Measurements from ENCODE around the gene TFDP2.

Gene TFDP2

DNA sequence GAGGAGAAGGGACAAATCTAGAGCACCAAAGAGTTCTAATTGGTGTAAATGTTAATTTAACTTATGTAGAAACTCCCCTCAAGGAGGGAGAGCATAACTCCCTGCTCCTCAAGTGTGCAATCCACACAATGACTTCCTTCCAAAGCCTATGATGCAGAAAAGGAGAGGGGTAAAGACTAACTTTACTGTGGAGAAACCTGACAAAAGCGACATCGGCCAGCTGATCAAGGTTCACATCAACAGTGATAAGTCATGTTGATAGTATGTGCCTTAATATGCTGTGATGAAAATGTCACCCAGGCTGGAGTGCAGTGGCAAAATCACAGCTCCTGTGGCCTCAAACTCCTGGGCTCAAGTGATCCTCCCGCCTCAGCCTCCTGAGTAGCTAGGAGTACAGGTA, 76.5 kb downstream of the TFDP2 start:
- no peak for DNase-seq (ENCODE audit: low read depth in 2 of 2)

DNA sequence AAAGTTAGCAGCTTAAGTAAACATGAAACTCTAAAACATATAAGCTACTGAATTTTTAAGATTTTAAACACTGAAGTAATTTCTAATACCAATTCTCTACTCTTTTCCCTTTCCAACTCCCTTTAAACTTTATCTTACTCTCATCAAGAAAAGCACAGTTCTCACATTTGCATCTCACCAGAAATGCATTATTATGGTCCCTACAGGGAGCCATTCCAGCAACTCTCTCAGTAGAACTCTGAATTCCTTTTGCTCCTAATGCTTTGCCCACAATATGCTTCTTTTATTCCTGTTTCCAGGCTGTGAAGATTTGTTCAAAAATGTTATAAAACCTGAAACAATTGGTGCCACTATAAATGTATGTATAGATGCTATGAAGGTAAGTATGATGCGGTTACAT, 83.4 kb downstream of the TFDP2 start:
- no peak for DNase-seq (ENCODE audit: low read depth in 2 of 2)

DNA sequence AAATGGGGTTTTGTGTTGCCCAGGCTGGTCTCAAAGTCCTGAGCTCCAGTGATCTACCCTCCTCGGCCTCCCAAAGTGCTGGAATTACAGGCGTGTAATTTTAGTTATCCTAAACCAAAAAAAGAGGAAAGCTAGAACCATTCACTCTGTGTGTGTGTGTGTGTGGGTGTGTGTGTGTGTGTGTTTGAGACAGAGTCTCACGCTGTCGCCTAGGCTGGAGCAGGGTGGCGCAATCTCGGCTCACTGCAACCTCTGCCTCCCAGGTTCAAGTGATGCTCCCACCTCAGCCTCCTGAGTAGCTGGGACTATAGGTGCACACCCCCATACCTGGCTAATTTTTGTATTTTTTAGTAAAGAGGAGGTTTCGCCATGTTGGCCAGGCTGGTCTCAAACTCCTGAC, 84.0 kb downstream of the TFDP2 start:
- no peak for DNase-seq (ENCODE audit: low read depth in 2 of 2)

- DNase-seq (ENCODE audit: low read depth in 2 of 2): no peak
Observed at GRCh38 chr3:142064454-142064853, 84.9 kb downstream of the TFDP2 start.

GRCh38 chr3:142057331-142057725, 92.0 kb downstream of the TFDP2 start:
- no peak for DNase-seq (ENCODE audit: low read depth in 2 of 2)

- DNase-seq (ENCODE audit: low read depth in 2 of 2): no peak
Observed at GRCh38 chr3:142056656-142057330, 92.6 kb downstream of the TFDP2 start.

DNA sequence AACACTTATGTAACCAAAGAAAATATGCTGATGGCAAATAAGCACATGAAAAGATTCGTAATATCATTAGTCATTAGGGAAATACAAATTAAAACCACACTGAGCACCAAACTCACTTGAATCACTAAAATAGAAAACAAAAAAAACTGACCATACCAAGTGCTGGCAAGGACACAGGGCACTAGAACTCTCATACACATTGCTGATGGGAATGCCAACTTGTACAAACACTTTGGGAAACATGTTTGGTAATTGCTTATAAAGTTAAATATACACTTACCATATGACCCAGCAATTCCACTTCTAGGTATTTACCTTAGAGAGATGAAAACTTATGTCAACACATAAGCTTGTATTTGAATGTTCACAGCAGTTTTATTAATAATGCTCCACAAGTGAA, 95.5 kb downstream of the TFDP2 start:
- DNase-seq (ENCODE audit: low read depth in 2 of 2): no peak

- DNase-seq (ENCODE audit: low read depth in 2 of 2): no peak
Observed at GRCh38 chr3:142053244-142053643, 96.1 kb downstream of the TFDP2 start.

DNA sequence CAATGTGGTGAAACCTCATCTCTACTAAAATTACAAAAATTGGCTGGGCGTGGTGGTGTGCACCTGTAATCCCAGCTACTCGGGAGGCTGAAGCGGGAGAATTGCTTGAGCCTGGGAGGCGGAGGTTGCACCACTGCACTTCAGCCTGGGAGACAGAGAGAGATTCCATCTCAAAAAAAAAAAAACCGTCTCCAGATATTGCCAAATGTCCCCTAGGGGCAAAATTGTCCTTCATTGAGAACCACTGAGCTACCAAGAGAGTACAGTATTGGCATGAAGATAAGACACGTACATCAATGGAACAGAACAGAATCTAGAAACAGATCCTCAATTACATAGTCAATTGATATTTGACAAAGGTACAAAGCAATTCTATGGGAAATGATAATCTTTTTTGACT, 98.0 kb downstream of the TFDP2 start:
- DNase-seq (ENCODE audit: low read depth in 2 of 2): no peak

DNA sequence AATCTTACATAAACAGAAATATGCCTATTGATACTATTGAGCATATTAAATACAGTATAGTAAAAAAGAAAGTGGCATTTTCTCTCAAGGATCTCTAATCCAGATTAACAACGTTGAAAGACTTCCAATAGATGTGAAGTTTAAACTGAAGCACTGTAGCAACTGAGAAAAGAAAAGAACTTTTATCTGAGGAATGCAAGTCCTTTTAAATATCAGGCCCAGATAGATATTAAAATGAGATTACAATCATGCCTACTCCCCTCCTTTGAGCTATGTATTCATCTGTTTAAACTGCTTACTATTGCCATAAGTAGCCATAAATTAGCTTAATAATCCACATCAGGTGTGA, 102.3 kb downstream of the TFDP2 start:
- DNase-seq (ENCODE audit: low read depth in 2 of 2): no peak

DNA sequence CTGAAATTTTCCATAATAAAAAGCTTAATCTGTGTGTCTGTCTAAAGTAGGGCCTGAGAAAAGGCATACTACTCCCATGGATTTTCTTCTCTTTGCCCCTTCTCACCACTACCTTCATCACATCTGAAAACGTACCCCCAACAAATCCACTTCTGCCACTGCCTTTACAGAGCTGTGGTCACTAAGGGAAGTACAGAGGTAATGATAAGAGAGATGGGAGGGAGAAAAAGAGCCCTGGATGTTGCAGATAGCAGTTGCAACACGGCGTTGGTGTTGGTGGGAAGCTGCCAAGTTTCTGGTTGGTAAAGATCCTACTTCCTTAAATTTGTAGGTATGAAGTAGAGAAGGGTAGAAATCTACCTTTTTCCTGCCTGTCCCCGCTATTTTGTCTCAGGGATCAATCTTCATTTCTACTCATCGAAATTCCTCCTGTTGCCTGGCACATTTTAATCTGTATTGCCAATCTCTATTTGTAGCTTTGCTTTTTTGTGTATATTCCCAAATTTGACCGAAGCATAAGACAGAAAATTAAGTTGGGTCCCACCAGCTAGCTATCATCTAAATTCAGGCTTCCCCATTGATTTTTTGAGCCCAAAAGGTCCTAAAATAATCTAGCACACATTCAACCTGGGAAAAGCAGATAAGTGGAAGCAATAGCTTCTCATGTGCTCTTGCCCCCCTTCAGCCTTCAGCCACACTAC, 102.9 kb downstream of the TFDP2 start:
- no peak for DNase-seq (ENCODE audit: low read depth in 2 of 2)

- DNase-seq (ENCODE audit: low read depth in 2 of 2): no peak
Observed at GRCh38 chr3:142040941-142041491, 108.3 kb downstream of the TFDP2 start.

DNA sequence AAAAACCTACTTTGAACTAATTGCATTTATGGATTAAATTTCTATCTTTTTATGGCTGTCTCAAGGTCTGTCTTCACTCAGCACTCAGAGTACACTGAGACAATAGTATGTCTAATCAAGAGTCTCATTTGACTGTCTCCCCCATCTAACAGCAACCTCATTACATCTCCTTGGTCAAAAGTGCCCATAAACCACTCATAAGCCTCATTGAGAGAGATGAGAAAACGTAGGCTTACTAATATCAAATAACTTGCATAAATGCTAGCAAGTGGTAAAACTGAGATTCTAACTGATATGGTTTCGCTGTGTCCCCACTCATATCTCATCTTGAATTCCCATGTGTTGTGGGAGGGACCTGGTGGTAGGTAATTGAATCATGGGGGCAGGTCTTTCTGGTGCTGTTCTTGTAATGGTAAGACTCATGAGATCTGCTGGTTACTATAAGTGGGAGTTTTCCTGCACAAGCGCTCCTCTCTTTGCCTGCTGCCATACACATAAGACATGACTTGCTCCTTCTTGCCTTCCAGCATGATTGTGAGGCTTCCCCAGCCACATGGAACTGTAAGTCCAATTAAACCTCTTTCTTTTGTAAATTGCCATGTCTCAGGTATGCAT, 113.9 kb downstream of the TFDP2 start:
- DNase-seq (ENCODE audit: low read depth in 2 of 2): no peak

DNA sequence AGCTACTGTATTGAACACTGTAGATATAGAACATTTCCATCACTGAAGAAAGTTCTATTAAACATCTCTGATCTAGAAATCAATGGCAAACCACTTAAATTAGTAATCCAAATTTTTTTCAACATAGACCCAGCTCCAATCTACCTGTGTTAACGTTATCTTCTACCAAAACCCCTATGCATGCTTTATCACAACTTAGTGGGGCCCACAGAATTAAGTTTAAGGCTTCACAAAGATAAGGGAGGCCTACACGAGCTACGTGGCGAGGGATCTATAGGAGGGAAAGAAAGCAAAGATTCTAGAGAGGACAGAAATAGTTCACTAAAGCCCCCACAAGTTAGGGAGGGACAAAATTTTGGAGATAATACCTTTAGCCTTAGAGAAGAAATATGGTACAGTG, 116.1 kb downstream of the TFDP2 start:
- no peak for DNase-seq (ENCODE audit: low read depth in 2 of 2)

DNA sequence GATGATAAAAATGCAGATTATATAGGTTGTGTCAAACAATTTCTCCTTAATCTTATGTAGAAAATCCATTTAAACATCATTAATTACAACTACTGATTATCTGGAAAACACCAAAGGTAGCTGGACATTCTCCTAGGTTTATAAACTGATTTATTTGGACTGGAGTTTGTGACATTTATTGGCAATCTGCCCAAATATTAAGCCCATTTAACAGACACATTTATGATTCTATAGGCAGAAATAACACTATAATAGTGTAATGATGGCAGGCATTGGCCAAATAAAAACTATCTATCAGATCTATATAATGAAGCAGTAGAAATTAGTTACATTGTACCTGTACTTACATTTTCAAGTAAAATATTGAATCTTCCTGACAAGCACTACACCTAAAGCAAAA, 117.8 kb downstream of the TFDP2 start:
- DNase-seq (ENCODE audit: low read depth in 2 of 2): no peak

- no peak for DNase-seq (ENCODE audit: low read depth in 2 of 2)
Observed at GRCh38 chr3:142029791-142030190, 119.6 kb downstream of the TFDP2 start.

- no peak for DNase-seq (ENCODE audit: low read depth in 2 of 2)
Observed at GRCh38 chr3:142029052-142029642, 120.2 kb downstream of the TFDP2 start.

- no peak for DNase-seq (ENCODE audit: low read depth in 2 of 2)
Observed at GRCh38 chr3:142028243-142028777, 121.0 kb downstream of the TFDP2 start.

- peak in 1 of 2 donors; percentile 14 for DNase-seq (ENCODE audit: low read depth in 2 of 2)
Observed at GRCh38 chr3:142027735-142028134, 121.6 kb downstream of the TFDP2 start.

GRCh38 chr3:142027300-142027699, 122.0 kb downstream of the TFDP2 start:
- no peak for DNase-seq (ENCODE audit: low read depth in 2 of 2)

GRCh38 chr3:142026333-142026732, 123.0 kb downstream of the TFDP2 start:
- DNase-seq (ENCODE audit: low read depth in 2 of 2): no peak

GRCh38 chr3:142022381-142022780, 127.0 kb downstream of the TFDP2 start:
- DNase-seq (ENCODE audit: low read depth in 2 of 2): no peak
